Measurements from ENCODE around the gene CDK19. TPM values are rescaled to one million over a fixed set of nuclear protein-coding genes. Genes with fewer than 3 reads are reported as not detected.

CDK19 gene
- total and polyA plus RNA-seq, 10 of the 15 experiments (the other 5 are each of a cell fraction or from before 2014, with no cell fraction given), result 4.6 to 21.4 (median 12.4) TPM

GRCh38 chr6:110614586-110614985 is 200.7 kb downstream of the CDK19 start:
- no peak overlapping the region for H3K4me3 ChIP-seq
- H3K27ac ChIP-seq (ENCODE audit: control insufficient read depth, insufficient read depth), result no peak overlapping the region
- no peaks in the 10 kb centered on the region; a peak in 1 of 4 replicates for H3K36me3 ChIP-seq (ENCODE audit: control insufficient read depth in 2 of 2, insufficient read depth in 2 of 2, low read length in 1 of 2)
- H3K79me2 ChIP-seq (ENCODE audit: control insufficient read depth, insufficient read depth, low read length), result no peaks in the 10 kb centered on the region
- WGBS (ENCODE audit: insufficient coverage, insufficient replicate concordance, low lambda C conversion rate, missing lambda C conversion rate), result over 99% methylated on average over 5 of the region's 5 CpGs
- in situ Hi-C loops (cut with MboI), result no loop called here
- H3K4me1 ChIP-seq (ENCODE audit: control insufficient read depth, insufficient read depth, low read length), result peaks cover 11% of the 10 kb centered on the region
- CTCF ChIA-PET, result interaction anchor here (1.0 to 1.3 kb wide), 3 partner anchors 10 to 86 kb away, joined by 3 read pairs; no protein-coding TSS in a partner anchor
- POLR2A ChIA-PET, result no interaction called here
- SMC1A ChIA-PET (ENCODE audit: uncharacterized antibody, unreplicated experiment), result interaction anchor here (1.1 kb wide), 1 partner anchor 24 kb away, joined by 5 read pairs; no protein-coding TSS in a partner anchor
- TF ChIP-seq HDAC2 (IDR thresholded peaks at IDR 0.05) (no peak), GABPA (IDR thresholded peaks at IDR 0.05; ENCODE audit: low read depth) (no peak), FOXK2 (IDR thresholded peaks at IDR 0.05) (no peak), SREBF2 (IDR thresholded peaks at IDR 0.05; ENCODE audit: low read length) (no peak), CREM (IDR thresholded peaks at IDR 0.05; ENCODE audit: low read depth) (no peak), ASH2L (IDR thresholded peaks at IDR 0.05; ENCODE audit: borderline replicate concordance, low read depth) (no peak), ETV6 (conservative IDR thresholded peaks at IDR 0.05 in 1 of 2, IDR thresholded peaks at IDR 0.05 in 1 of 2; ENCODE audit: borderline replicate concordance in 1 of 2, low read depth in 1 of 2) (no peak), SPI1 (IDR thresholded peaks at IDR 0.05; ENCODE audit: borderline replicate concordance, insufficient read depth, low read depth, low read length) (no peak)
- TF ChIP-seq, protein P1, sequence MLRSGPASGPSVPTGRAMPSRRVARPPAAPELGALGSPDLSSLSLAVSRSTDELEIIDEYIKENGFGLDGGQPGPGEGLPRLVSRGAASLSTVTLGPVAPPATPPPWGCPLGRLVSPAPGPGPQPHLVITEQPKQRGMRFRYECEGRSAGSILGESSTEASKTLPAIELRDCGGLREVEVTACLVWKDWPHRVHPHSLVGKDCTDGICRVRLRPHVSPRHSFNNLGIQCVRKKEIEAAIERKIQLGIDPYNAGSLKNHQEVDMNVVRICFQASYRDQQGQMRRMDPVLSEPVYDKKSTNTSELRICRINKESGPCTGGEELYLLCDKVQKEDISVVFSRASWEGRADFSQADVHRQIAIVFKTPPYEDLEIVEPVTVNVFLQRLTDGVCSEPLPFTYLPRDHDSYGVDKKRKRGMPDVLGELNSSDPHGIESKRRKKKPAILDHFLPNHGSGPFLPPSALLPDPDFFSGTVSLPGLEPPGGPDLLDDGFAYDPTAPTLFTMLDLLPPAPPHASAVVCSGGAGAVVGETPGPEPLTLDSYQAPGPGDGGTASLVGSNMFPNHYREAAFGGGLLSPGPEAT (IDR thresholded peaks at IDR 0.05; ENCODE audit: low read depth), result no peak
- DNase-seq (ENCODE audit: low read depth, low spot score), result no peak
- no peak overlapping the region for H3K4me2 ChIP-seq (ENCODE audit: control insufficient read depth, insufficient read depth)
- H4K20me1 ChIP-seq (ENCODE audit: control insufficient read depth, insufficient read depth), result no peaks in the 10 kb centered on the region
- BruUV-seq (replicated peaks), result no TSS peak
- intact Hi-C loops (cut with micrococcal nuclease; ENCODE audit: unreplicated experiment), result loop anchor here (10.0 kb wide), 1 partner anchor 330 kb away; no protein-coding TSS in a partner anchor
- no peaks in the 10 kb centered on the region for H3K9me3 ChIP-seq (replicated peaks; ENCODE audit: control insufficient read depth, insufficient read depth, low read length)
- no peak for FAIRE-seq
- no peaks in the 10 kb centered on the region for H3K27me3 ChIP-seq (replicated peaks in 1 of 2; ENCODE audit: control insufficient read depth in 2 of 2, insufficient read depth in 2 of 2, low read length in 1 of 2)
- no peak for ATAC-seq
- no peak overlapping the region for H3K9ac ChIP-seq (ENCODE audit: control insufficient read depth, insufficient read depth, low read length)
- RAD21 ChIA-PET (ENCODE audit: unreplicated experiment), result interaction anchor here (0.8 kb wide), 1 partner anchor 78 kb away, joined by 3 read pairs; no protein-coding TSS in a partner anchor
- H2AFZ ChIP-seq (ENCODE audit: control insufficient read depth, low read depth, low read length), result no peak overlapping the region

All from GM12878 (cell line).